Smooth muscle cell (in vitro differentiated cells): Measurements from ENCODE around the gene GAS7. TPM values are rescaled to one million over a fixed set of nuclear protein-coding genes. Genes with fewer than 3 reads are reported as not detected.

Experiments used
- DNase-seq: peaks from one replicate; lab custom pipeline; 2025; ENCODE audit not compliant: unreplicated experiment; lab: John Stamatoyannopoulos, UW
- H2AFZ ChIP-seq: fragments of 200-600 bp; sonication (generic); 2 replicates; pipeline ENCODE4 v1.6.0; 2016; ENCODE audit warnings: antibody characterized with exemption, low read depth, mild to moderate bottlenecking
- H3F3A ChIP-seq: fragments of 200-600 bp; sonication (generic); 2 replicates; pipeline ENCODE4 v1.6.0; 2017; ENCODE audit warnings: antibody characterized with exemption, low read depth
- H3K27ac ChIP-seq: fragments of 200-600 bp; sonication (generic); 2 replicates; pipeline ENCODE4 v1.5.1; 2016; ENCODE audit warnings: low read depth, mild to moderate bottlenecking
- H3K27me3 ChIP-seq: fragments of 200-600 bp; sonication (generic); 2 replicates; pipeline ENCODE4 v1.6.1; 2016; ENCODE audit warnings: low read depth, mild to moderate bottlenecking
- H3K36me3 ChIP-seq: fragments of 200-600 bp; sonication (generic); 2 replicates; pipeline ENCODE4 v1.5.1; 2016; ENCODE audit warnings: low read depth
- H3K4me1 ChIP-seq: fragments of 200-600 bp; sonication (generic); 2 replicates; pipeline ENCODE4 v1.5.1; 2016; ENCODE audit warnings: low read depth
- H3K4me2 ChIP-seq: fragments of 200-600 bp; sonication (generic); 2 replicates; pipeline ENCODE4 v1.6.0; 2016; ENCODE audit warnings: mild to moderate bottlenecking
- H3K4me3 ChIP-seq: fragments of 200-600 bp; sonication (generic); 2 replicates; pipeline ENCODE4 v1.5.1; 2016; ENCODE audit warnings: mild to moderate bottlenecking
- H3K79me2 ChIP-seq: fragments of 200-600 bp; sonication (generic); 2 replicates; pipeline ENCODE4 v1.6.0; 2016; ENCODE audit warnings: low read depth, mild to moderate bottlenecking
- H3K9ac ChIP-seq: fragments of 200-600 bp; sonication (generic); 2 replicates; pipeline ENCODE4 v1.6.0; 2016; ENCODE audit warnings: low read depth
- H3K9me3 ChIP-seq: fragments of 200-600 bp; sonication (generic); replicated peaks from 2 replicates; pipeline ENCODE4 v1.5.1; 2016; ENCODE audit warnings: low read depth
- H4K20me1 ChIP-seq: fragments of 200-600 bp; sonication (generic); 2 replicates; pipeline ENCODE4 v1.6.0; 2016; ENCODE audit warnings: low read depth
- WGBS: methylation state at CpG from one replicate; pipeline ENCODE4 v1.1.7; 2016; ENCODE audit warnings: low lambda C conversion rate; 5-methylcytosine and 5-hydroxymethylcytosine counted together
- polyA plus RNA-seq: library from polyadenylated mRNA; unstranded; fragments of >200 nt; fragmentation: Nextera tagmentation; extraction: Ambion mirVana; gene quantifications from 2 replicates; pipeline ENCODE4 v1.2.1, GENCODE V29; 2016
- total RNA-seq: library from RNA; depleted of rRNA; stranded (reverse); fragments of >200 nt; gene quantifications from 2 replicates; pipeline ENCODE4 v1.2.3, GENCODE V29; 2014
- TF ChIP-seq, protein P1 (sequence below): fragments of 200-600 bp; sonication (generic); IDR thresholded peaks from 2 replicates; pipeline ENCODE4 v1.5.1; 2017; ENCODE audit warnings: borderline replicate concordance, mild to moderate bottlenecking, antibody characterized with exemption; ENCODE audit not compliant: insufficient read depth, poor library complexity, severe bottlenecking

Gene GAS7
- total and polyA plus RNA-seq, 2 experiments from 2014 or later, result 86.8 to 103 TPM

DNA sequence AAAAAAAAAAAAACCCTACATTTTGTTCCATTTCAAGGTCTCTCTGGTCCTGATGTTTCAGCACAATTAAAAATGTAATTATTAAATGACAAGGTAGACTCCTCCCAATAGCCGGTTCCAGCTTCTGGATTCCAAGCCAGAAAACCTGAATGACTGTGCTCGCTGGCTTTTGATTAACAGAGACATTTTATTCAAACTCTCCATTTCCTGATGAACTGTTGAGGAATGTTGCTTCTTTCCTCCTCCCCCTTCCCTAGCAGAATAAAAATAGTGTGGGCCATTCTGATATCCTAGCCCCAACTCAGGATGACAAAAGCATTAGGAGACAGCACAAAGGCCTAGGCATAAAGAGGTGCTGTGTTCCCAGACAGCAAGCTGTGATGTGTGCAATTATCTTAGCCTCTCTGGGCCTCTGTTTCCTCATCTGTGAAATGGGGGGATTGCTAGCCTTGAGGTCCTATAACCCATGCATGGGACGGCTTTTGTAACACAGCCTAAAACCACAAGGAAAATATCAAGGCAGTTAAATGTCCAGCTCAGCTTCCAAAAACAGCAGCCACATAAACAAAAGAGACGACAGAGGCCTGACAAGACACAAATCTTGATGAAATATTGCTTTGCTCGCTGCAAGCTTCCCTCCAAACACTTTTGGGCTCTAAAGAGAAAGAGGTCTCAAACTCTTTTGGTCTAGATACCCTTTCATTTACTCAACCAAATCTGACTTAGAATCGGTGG, 166.1 kb downstream of the GAS7 start:
- peaks cover 100% of the 10 kb centered on the region for H4K20me1 ChIP-seq
- H3K4me2 ChIP-seq, result no peak overlapping the region
- TF ChIP-seq, protein P1, sequence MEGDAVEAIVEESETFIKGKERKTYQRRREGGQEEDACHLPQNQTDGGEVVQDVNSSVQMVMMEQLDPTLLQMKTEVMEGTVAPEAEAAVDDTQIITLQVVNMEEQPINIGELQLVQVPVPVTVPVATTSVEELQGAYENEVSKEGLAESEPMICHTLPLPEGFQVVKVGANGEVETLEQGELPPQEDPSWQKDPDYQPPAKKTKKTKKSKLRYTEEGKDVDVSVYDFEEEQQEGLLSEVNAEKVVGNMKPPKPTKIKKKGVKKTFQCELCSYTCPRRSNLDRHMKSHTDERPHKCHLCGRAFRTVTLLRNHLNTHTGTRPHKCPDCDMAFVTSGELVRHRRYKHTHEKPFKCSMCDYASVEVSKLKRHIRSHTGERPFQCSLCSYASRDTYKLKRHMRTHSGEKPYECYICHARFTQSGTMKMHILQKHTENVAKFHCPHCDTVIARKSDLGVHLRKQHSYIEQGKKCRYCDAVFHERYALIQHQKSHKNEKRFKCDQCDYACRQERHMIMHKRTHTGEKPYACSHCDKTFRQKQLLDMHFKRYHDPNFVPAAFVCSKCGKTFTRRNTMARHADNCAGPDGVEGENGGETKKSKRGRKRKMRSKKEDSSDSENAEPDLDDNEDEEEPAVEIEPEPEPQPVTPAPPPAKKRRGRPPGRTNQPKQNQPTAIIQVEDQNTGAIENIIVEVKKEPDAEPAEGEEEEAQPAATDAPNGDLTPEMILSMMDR, result no peak
- no peak overlapping the region for H3K4me3 ChIP-seq
- H3K9me3 ChIP-seq, result no peaks in the 10 kb centered on the region
- H3K27me3 ChIP-seq, result no peaks in the 10 kb centered on the region
- H3K36me3 ChIP-seq, result no peaks in the 10 kb centered on the region
- DNase-seq, result no peak
- peaks cover 6% of the 10 kb centered on the region for H3F3A ChIP-seq
- peaks cover 97% of the 10 kb centered on the region for H3K79me2 ChIP-seq
- H3K9ac ChIP-seq, result no peak overlapping the region
- H2AFZ ChIP-seq, result no peak overlapping the region
- peak overlapping the region; percentile 3 for H3K27ac ChIP-seq
- 64% methylated on average over 6 of the region's 6 CpGs for WGBS
- peaks cover 25% of the 10 kb centered on the region for H3K4me1 ChIP-seq

DNA sequence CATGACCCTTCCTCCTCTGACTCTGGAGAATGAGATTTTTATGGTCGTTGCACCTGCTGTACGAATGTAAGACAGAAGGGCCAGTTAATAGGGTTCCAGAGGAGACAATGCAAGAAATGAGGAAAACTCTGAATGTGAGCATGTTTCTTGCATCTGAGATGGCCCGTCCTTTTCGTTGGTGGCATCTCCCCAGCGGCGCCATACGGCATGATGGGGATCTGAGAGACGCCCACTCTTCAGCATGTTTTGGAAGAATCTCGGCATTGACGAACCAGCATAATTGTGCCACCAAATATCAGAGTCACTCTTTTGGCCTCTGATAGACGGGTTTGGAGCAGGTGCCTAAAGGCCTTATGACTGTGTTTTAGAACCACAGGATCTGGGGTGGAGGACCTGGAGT, 166.8 kb downstream of the GAS7 start:
- peaks cover 6% of the 10 kb centered on the region for H3F3A ChIP-seq

DNA sequence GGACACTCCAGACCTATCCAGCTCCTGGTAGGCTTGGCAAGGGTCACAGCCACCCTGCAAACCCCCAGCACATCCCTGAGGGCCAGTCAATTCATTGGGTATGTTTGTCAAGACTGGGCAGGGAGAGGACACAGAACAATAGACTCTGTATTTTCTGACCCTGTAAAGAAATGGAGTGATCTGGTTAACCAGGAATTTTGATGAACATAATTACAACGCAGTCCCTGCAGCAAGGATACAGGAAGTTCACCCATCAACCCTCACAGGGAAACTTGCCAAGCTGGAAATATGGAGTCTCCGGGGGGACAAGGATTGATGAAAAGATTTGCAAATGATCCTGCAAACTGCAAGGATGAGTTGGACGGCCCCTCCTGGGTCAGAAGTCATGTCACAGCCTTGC, 167.3 kb downstream of the GAS7 start:
- no peaks in the 10 kb centered on the region for H3K9me3 ChIP-seq
- H3K9ac ChIP-seq, result no peak overlapping the region
- no peak overlapping the region for H3K27ac ChIP-seq
- H3K27me3 ChIP-seq, result no peaks in the 10 kb centered on the region
- TF ChIP-seq, protein P1, result no peak
- peaks cover 100% of the 10 kb centered on the region for H4K20me1 ChIP-seq
- DNase-seq, result no peak
- WGBS, result 67% methylated on average over 3 of the region's 3 CpGs
- H2AFZ ChIP-seq, result no peak overlapping the region
- no peak overlapping the region for H3K4me2 ChIP-seq
- H3F3A ChIP-seq, result peaks cover 6% of the 10 kb centered on the region
- peaks cover 27% of the 10 kb centered on the region for H3K4me1 ChIP-seq
- peaks cover 97% of the 10 kb centered on the region for H3K79me2 ChIP-seq
- H3K4me3 ChIP-seq, result no peak overlapping the region
- H3K36me3 ChIP-seq, result no peaks in the 10 kb centered on the region

More for the DNA sequence above, 166.8 kb downstream of the GAS7 start:
- Histone ChIP-seq H3K4me2 (no peak overlapping the region), H3K9ac (no peak overlapping the region), H3K27ac (no peak overlapping the region), H3K27me3 (no peaks in the 10 kb centered on the region), H3K4me1 (peaks cover 22% of the 10 kb centered on the region), H3K4me3 (no peak overlapping the region), H4K20me1 (peaks cover 100% of the 10 kb centered on the region), H3K9me3 (no peaks in the 10 kb centered on the region), H3K36me3 (no peaks in the 10 kb centered on the region), H2AFZ (no peak overlapping the region), H3K79me2 (peaks cover 97% of the 10 kb centered on the region)
- WGBS, result 96% methylated on average over 11 of the region's 11 CpGs
- DNase-seq, result no peak
- TF ChIP-seq, protein P1, result no peak

DNA sequence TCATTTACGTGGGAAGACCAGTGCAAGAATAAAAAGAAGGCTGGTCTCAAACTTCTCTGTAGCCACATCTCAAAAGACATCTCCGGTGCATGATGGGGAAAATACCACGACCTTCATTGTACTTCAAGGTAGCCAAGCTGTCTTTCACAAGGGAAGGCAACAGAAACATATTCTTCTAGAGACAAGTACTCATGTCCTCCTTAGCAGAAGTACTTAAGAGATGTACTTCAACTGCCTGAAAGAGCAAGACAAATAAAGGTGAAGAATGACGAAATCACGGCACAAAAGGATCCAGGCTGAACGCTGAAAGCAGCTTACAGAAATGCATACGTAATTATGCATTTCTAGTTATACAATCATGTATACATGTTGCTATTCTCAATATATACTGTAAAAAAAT, 169.3 kb downstream of the GAS7 start:
- DNase-seq, result no peak
- Histone ChIP-seq H4K20me1 (peaks cover 100% of the 10 kb centered on the region), H3F3A (peaks cover 6% of the 10 kb centered on the region), H3K27me3 (no peaks in the 10 kb centered on the region), H3K36me3 (no peaks in the 10 kb centered on the region), H3K79me2 (peaks cover 96% of the 10 kb centered on the region), H3K4me2 (peak overlapping the region; percentile 25), H3K27ac (no peak overlapping the region), H3K4me3 (no peak overlapping the region), H3K4me1 (peaks cover 29% of the 10 kb centered on the region), H3K9me3 (no peaks in the 10 kb centered on the region), H2AFZ (no peak overlapping the region), H3K9ac (no peak overlapping the region)
- TF ChIP-seq, protein P1, result no peak
- WGBS, result 67% methylated on average over 7 of the region's 7 CpGs
